Panc1 (cell line): ENCODE results near the gene NARF. TPM values are rescaled to one million over a fixed set of nuclear protein-coding genes. Genes with fewer than 3 reads are reported as not detected.

Experiments
- ATAC-seq: fragments of 200-7000 bp; cut with Tn5 transposase; 2 replicates; pipeline ENCODE4 v1.9.1; 2020; ENCODE audit warnings: mild to moderate bottlenecking, moderate library complexity
- BruUV-seq: library from RNA; stranded (reverse); fragments of 400-500 nt; replicated peaks from 2 replicates; lab custom pipeline; 2021; lab: Mats Ljungman, UMichigan
- CTCF ChIA-PET: fragments of 300-600 bp; sonication (Branson Sonifier 250); formaldehyde crosslinking; loops from one replicate; lab custom pipeline; 2022; ENCODE audit warnings: antibody characterized with exemption; lab: Charles Lee
- POLR2A ChIA-PET: fragments of 300-600 bp; sonication (Branson Sonifier 250); formaldehyde crosslinking; loops from one replicate; lab custom pipeline; 2022; ENCODE audit warnings: antibody characterized with exemption; lab: Charles Lee
- DNase-seq: peaks from one replicate; pipeline ENCODE4 v3.0.0-alpha.2; 2010; ENCODE audit warnings: low read depth, low spot score
- H3K27ac ChIP-seq: 2 replicates; pipeline ENCODE4 v1.5.1; 2011; ENCODE audit warnings: mild to moderate bottlenecking, low read length, inconsistent platforms
- H3K27me3 ChIP-seq: fragments of 200-500 bp; sonication (Bioruptor generic); 2 replicates; pipeline ENCODE4 v1.6.0; 2014; ENCODE audit warnings: low read length, inconsistent platforms; ENCODE audit not compliant: control insufficient read depth, insufficient read depth
- H3K36me3 ChIP-seq: fragments of 200-500 bp; sonication (Bioruptor generic); 2 replicates; pipeline ENCODE4 v1.5.1; 2014; ENCODE audit warnings: inconsistent platforms, mild to moderate bottlenecking, low read length, moderate library complexity; ENCODE audit not compliant: control insufficient read depth, insufficient read depth
- H3K4me1 ChIP-seq: 2 replicates; pipeline ENCODE4 v1.5.1; 2011; ENCODE audit warnings: inconsistent platforms, mild to moderate bottlenecking, low read length, moderate library complexity; ENCODE audit not compliant: control insufficient read depth, insufficient read depth
- H3K4me3 ChIP-seq, 2 experiments: 2 replicates each; pipeline ENCODE4 v1.5.1; 2011 to 2012; ENCODE audit warnings: low read depth in 2 of 2, low read length in 2 of 2, mild to moderate bottlenecking in 2 of 2, inconsistent platforms in 1 of 2, moderate library complexity in 1 of 2
- H3K9me3 ChIP-seq: fragments of 200-500 bp; sonication (Bioruptor generic); 2 replicates; pipeline ENCODE4 v1.5.1; 2014; ENCODE audit warnings: low read depth, mild to moderate bottlenecking, inconsistent platforms, low read length, moderate library complexity; ENCODE audit not compliant: control insufficient read depth, insufficient read depth
- CTCF ChIP-seq: fragments of 450-650 bp; IDR thresholded peaks from 2 replicates; pipeline ENCODE4 v1.5.1; 2017; ENCODE audit warnings: mild to moderate bottlenecking
- POLR2AphosphoS5 ChIP-seq: IDR thresholded peaks from 2 replicates; pipeline ENCODE4 v1.6.1; 2012; ENCODE audit warnings: mild to moderate bottlenecking, low read depth, low read length, moderate library complexity
- REST ChIP-seq, 2 experiments: IDR thresholded peaks; 2 replicates each; pipeline ENCODE4 v1.6.1; 2011 to 2012; ENCODE audit warnings: low read depth in 2 of 2, control low read depth in 1 of 2, low read length in 1 of 2, mild to moderate bottlenecking in 1 of 2, moderate library complexity in 1 of 2; ENCODE audit not compliant: insufficient read depth in 1 of 2
- SIN3A ChIP-seq: IDR thresholded peaks from 2 replicates; pipeline ENCODE4 v1.6.1; 2012; ENCODE audit warnings: low read depth, mild to moderate bottlenecking, low read length, moderate library complexity, borderline replicate concordance; ENCODE audit not compliant: insufficient read depth
- TCF7L2 ChIP-seq: IDR thresholded peaks from 2 replicates; pipeline ENCODE4 v1.6.1; 2011; ENCODE audit warnings: mild to moderate bottlenecking, low read depth, low read length, inconsistent platforms
- in situ Hi-C: cut with HindIII; loops from 2 replicates; pipeline ENCODE4 v1.10.0; 2016; ENCODE audit warnings: low sequenced_read_pairs, low pct_unique_long_range_greater_than_20kb
- intact Hi-C: fragments of 100-400 bp; cut with micrococcal nuclease; formaldehyde crosslinking; loops from one replicate; pipeline ENCODE4 v1.10.0; 2022; ENCODE audit not compliant: unreplicated experiment
- total RNA-seq: library from RNA; stranded (reverse); gene quantifications from one replicate; pipeline ENCODE4 v1.2.1, GENCODE V29; 2021; ENCODE audit not compliant: unreplicated experiment

Gene NARF
- total RNA-seq, 1 experiment from 2014 or later, result 60.9 TPM

GRCh38 chr17:82494236-82495055 lies 35.9 kb downstream of the NARF start:
- TF ChIP-seq POLR2AphosphoS5, result peak; percentile 77
- TF ChIP-seq CTCF, result peak; percentile 98
- no peak; a peak in 1 of 4 replicates for TF ChIP-seq REST (IDR thresholded peaks at IDR 0.05; ENCODE audit: insufficient read depth in 1 of 2, low read depth in 2 of 2, low read length in 1 of 2)
- TF ChIP-seq TCF7L2, result peak; percentile 56; the same call in 1 of the 2 replicates
- TF ChIP-seq SIN3A, result 0 out of 2 replicates have a peak, but pooled peaks have one; percentile 69
- ChIA-PET CTCF (interaction anchor here (0.6 to 1.5 kb wide), 6 partner anchors 12 to 60 kb away, joined by 3 to 10 read pairs (median 4); no protein-coding TSS in a partner anchor), POLR2A (interaction anchor here (0.6 to 0.7 kb wide), 2 partner anchors 25 to 303 kb away, joined by 4 to 5 read pairs; no protein-coding TSS in a partner anchor)
- Histone ChIP-seq H3K36me3 (no peaks in the 10 kb centered on the region), H3K4me1 (peaks cover 32% of the 10 kb centered on the region), H3K9me3 (no peaks in the 10 kb centered on the region), H3K27me3 (no peaks in the 10 kb centered on the region), H3K4me3 (peak overlapping the region; percentile 30 to 60), H3K27ac (peak overlapping the region; percentile 82)
- DNase-seq (peak; percentile 97), ATAC-seq (peak; percentile 91)
- in situ Hi-C loops (no loop called here), intact Hi-C loops (no loop called here)
- TSS peak; percentile 100 for BruUV-seq

- H3K27me3 ChIP-seq, result no peaks in the 10 kb centered on the region
- intact Hi-C loops (no loop called here), in situ Hi-C loops (no loop called here)
- H3K4me1 ChIP-seq, result peaks cover 32% of the 10 kb centered on the region
- peak overlapping the region; percentile 74 for H3K27ac ChIP-seq
- BruUV-seq, result no TSS peak
- no peaks in the 10 kb centered on the region for H3K36me3 ChIP-seq
- no peak for TF ChIP-seq POLR2AphosphoS5
- no peak for TF ChIP-seq SIN3A
- TF ChIP-seq CTCF, result no peak
- TF ChIP-seq TCF7L2, result no peak
- no peak for TF ChIP-seq REST (IDR thresholded peaks at IDR 0.05; ENCODE audit: insufficient read depth in 1 of 2, low read depth in 2 of 2, low read length in 1 of 2)
- ATAC-seq (no peak), DNase-seq (no peak)
- CTCF ChIA-PET, result no interaction called here
- no peak overlapping the region; a peak in 1 of 4 replicates for H3K4me3 ChIP-seq
- POLR2A ChIA-PET, result interaction anchor here (0.6 kb wide), 1 partner anchor 214 kb away, joined by 13 read pairs; no protein-coding TSS in a partner anchor
- no peaks in the 10 kb centered on the region for H3K9me3 ChIP-seq
These were observed 37.4 kb downstream of the NARF start for GRCh38 chr17:82495844-82496528.
